ENCODE measurements around the gene OLFM1. TPM values are rescaled to one million over a fixed set of nuclear protein-coding genes. Genes with fewer than 3 reads are reported as not detected.

Gene OLFM1
- total RNA-seq, 1 experiment from 2014 or later: 3.5 TPM

DNA sequence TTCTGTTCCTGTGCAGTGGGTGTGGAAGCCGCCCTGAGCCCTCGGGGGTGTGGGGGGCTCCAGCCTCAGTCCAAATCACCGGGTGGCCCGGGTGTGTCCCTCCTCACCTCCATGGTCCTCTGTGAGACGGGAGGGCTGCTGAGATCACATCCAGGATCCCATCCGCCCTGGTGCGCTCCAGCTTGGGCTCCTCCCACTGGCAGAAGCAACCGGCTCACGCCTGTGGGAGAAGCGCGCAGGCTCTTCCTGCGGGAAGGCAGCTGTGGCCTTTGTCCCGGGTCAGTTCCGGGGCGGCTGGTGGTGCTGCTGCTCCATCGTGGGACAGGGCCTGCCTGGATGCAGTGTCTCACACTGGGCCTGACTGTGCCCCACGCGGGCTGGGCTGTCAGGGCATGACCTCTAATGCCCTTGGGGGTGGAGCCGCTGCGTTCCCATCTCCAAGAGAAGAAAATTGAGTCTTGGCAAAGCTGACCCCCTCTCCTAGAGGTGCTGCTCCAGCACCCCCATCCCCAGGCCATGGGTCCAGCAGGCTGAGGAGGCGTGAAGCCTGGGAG lies 18.5 kb downstream of the OLFM1 start:
- ChIA-PET POLR2A (no interaction called here), CTCF (no interaction called here), RAD21 (ENCODE audit: low non-redundant PET in 1 of 2, low total read pairs in 2 of 2, uncharacterized antibody in 2 of 2, unreplicated experiment in 2 of 2) (no interaction called here)
- Histone ChIP-seq H3K27me3 (ENCODE audit: insufficient read depth, low read length) (peaks cover 20% of the 10 kb centered on the region; the same call in 1 of the 2 replicates), H3K9me3 (ENCODE audit: control insufficient read depth in 1 of 2, insufficient read depth in 1 of 2, low read depth in 1 of 2, low read length in 2 of 2) (no peaks in the 10 kb centered on the region), H3K4me1 (ENCODE audit: control insufficient read depth in 1 of 2, insufficient read depth in 2 of 2, low read length in 2 of 2) (no peaks in the 10 kb centered on the region), H4K20me1 (ENCODE audit: insufficient read depth) (no peaks in the 10 kb centered on the region), H2AFZ (ENCODE audit: low read depth, low read length, poor library complexity, severe bottlenecking) (no peak overlapping the region), H3K4me3 (replicated peaks in 1 of 2; ENCODE audit: low read depth in 1 of 2, low read length in 2 of 2) (no peak overlapping the region), H3K36me3 (ENCODE audit: control insufficient read depth in 1 of 2, insufficient read depth in 2 of 2, low read length in 2 of 2) (no peaks in the 10 kb centered on the region), H3K79me2 (ENCODE audit: insufficient read depth, low read length) (no peaks in the 10 kb centered on the region), H3K27ac (ENCODE audit: low read depth, low read length) (no peak overlapping the region), H3K9ac (ENCODE audit: low read length) (no peak overlapping the region), H3K4me2 (ENCODE audit: low read length) (no peak overlapping the region), H3K9me2 (ENCODE audit: insufficient read depth) (no peaks in the 10 kb centered on the region)
- no peak for DNase-seq (ENCODE audit: low read depth, low spot score)
- no peak for ATAC-seq
- no peak for TF ChIP-seq POLR2AphosphoS5 (IDR thresholded peaks at IDR 0.05; ENCODE audit: low read depth, low read length)
- TF ChIP-seq ZFX (IDR thresholded peaks at IDR 0.05): no peak
- TF ChIP-seq EZH2phosphoT487 (IDR thresholded peaks at IDR 0.05; ENCODE audit: borderline replicate concordance): no peak
- TF ChIP-seq, protein P1, sequence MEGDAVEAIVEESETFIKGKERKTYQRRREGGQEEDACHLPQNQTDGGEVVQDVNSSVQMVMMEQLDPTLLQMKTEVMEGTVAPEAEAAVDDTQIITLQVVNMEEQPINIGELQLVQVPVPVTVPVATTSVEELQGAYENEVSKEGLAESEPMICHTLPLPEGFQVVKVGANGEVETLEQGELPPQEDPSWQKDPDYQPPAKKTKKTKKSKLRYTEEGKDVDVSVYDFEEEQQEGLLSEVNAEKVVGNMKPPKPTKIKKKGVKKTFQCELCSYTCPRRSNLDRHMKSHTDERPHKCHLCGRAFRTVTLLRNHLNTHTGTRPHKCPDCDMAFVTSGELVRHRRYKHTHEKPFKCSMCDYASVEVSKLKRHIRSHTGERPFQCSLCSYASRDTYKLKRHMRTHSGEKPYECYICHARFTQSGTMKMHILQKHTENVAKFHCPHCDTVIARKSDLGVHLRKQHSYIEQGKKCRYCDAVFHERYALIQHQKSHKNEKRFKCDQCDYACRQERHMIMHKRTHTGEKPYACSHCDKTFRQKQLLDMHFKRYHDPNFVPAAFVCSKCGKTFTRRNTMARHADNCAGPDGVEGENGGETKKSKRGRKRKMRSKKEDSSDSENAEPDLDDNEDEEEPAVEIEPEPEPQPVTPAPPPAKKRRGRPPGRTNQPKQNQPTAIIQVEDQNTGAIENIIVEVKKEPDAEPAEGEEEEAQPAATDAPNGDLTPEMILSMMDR (IDR thresholded peaks at IDR 0.05 in 2 of 3, conservative IDR thresholded peaks at IDR 0.05 in 1 of 3; ENCODE audit: borderline replicate concordance in 1 of 3, insufficient read depth in 1 of 3, low read depth in 2 of 3, low read length in 2 of 3): no peak
- no peak for TF ChIP-seq FOSL1 (IDR thresholded peaks at IDR 0.05; ENCODE audit: low read depth)
- TF ChIP-seq, protein P2, sequence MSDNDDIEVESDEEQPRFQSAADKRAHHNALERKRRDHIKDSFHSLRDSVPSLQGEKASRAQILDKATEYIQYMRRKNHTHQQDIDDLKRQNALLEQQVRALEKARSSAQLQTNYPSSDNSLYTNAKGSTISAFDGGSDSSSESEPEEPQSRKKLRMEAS (IDR thresholded peaks at IDR 0.05): no peak
- no peak for TF ChIP-seq YY1 (IDR thresholded peaks at IDR 0.05; ENCODE audit: extremely low read depth, insufficient replicate concordance, low read depth, low read length)
- TF ChIP-seq SRF (IDR thresholded peaks at IDR 0.05; ENCODE audit: low read depth): no peak
- TF ChIP-seq, protein P3, sequence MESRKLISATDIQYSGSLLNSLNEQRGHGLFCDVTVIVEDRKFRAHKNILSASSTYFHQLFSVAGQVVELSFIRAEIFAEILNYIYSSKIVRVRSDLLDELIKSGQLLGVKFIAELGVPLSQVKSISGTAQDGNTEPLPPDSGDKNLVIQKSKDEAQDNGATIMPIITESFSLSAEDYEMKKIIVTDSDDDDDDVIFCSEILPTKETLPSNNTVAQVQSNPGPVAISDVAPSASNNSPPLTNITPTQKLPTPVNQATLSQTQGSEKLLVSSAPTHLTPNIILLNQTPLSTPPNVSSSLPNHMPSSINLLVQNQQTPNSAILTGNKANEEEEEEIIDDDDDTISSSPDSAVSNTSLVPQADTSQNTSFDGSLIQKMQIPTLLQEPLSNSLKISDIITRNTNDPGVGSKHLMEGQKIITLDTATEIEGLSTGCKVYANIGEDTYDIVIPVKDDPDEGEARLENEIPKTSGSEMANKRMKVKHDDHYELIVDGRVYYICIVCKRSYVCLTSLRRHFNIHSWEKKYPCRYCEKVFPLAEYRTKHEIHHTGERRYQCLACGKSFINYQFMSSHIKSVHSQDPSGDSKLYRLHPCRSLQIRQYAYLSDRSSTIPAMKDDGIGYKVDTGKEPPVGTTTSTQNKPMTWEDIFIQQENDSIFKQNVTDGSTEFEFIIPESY (IDR thresholded peaks at IDR 0.05; ENCODE audit: extremely low read depth, insufficient replicate concordance, low read length): no peak
- TF ChIP-seq CEBPB (IDR thresholded peaks at IDR 0.05; ENCODE audit: low read depth): no peak
- no peak for TF ChIP-seq SIN3A (IDR thresholded peaks at IDR 0.05; ENCODE audit: low read depth)
- TF ChIP-seq CBX3 (IDR thresholded peaks at IDR 0.05; ENCODE audit: low read depth): no peak
- no peak for TF ChIP-seq SP1 (IDR thresholded peaks at IDR 0.05; ENCODE audit: low read depth)
- TF ChIP-seq, protein P4, sequence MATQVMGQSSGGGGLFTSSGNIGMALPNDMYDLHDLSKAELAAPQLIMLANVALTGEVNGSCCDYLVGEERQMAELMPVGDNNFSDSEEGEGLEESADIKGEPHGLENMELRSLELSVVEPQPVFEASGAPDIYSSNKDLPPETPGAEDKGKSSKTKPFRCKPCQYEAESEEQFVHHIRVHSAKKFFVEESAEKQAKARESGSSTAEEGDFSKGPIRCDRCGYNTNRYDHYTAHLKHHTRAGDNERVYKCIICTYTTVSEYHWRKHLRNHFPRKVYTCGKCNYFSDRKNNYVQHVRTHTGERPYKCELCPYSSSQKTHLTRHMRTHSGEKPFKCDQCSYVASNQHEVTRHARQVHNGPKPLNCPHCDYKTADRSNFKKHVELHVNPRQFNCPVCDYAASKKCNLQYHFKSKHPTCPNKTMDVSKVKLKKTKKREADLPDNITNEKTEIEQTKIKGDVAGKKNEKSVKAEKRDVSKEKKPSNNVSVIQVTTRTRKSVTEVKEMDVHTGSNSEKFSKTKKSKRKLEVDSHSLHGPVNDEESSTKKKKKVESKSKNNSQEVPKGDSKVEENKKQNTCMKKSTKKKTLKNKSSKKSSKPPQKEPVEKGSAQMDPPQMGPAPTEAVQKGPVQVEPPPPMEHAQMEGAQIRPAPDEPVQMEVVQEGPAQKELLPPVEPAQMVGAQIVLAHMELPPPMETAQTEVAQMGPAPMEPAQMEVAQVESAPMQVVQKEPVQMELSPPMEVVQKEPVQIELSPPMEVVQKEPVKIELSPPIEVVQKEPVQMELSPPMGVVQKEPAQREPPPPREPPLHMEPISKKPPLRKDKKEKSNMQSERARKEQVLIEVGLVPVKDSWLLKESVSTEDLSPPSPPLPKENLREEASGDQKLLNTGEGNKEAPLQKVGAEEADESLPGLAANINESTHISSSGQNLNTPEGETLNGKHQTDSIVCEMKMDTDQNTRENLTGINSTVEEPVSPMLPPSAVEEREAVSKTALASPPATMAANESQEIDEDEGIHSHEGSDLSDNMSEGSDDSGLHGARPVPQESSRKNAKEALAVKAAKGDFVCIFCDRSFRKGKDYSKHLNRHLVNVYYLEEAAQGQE (IDR thresholded peaks at IDR 0.05; ENCODE audit: low read depth): no peak
- BruUV-seq (replicated peaks): no TSS peak
- intact Hi-C loops (cut with micrococcal nuclease): no loop called here
